H1 (cell line): ENCODE results near the gene UBE2D4. TPM values are rescaled to one million over a fixed set of nuclear protein-coding genes. Genes with fewer than 3 reads are reported as not detected.

Source experiments
- ASH2L ChIP-seq: fragments of 200-600, 300-600 bp; sonication (generic); IDR thresholded peaks from one replicate; pipeline ENCODE4 v1.7.1; 2017; ENCODE audit warnings: low read length
- BRCA1 ChIP-seq: IDR thresholded peaks from 2 replicates; pipeline ENCODE4 v1.6.1; 2012; ENCODE audit warnings: low read depth, low read length, improper control_type of control experiment
- CTBP2 ChIP-seq: IDR thresholded peaks from 2 replicates; pipeline ENCODE4 v1.7.0; 2011; ENCODE audit warnings: borderline replicate concordance, mild to moderate bottlenecking, moderate library complexity, mixed read lengths, low read length; ENCODE audit not compliant: insufficient read depth, insufficient read length
- E2F6 ChIP-seq: IDR thresholded peaks from 2 replicates; pipeline ENCODE4 v1.6.1; 2012; ENCODE audit warnings: inconsistent platforms
- EGR1 ChIP-seq: IDR thresholded peaks from 2 replicates; pipeline ENCODE4 v1.6.1; 2011; ENCODE audit warnings: low read depth, low read length, borderline replicate concordance
- EZH2 ChIP-seq: fragments of 200-600 bp; sonication (generic); IDR thresholded peaks from 2 replicates; pipeline ENCODE4 v1.7.1; 2012; ENCODE audit warnings: low read depth, mild to moderate bottlenecking, moderate library complexity, low read length, inconsistent platforms; ENCODE audit not compliant: severe bottlenecking
- FOSL1 ChIP-seq: IDR thresholded peaks from 2 replicates; pipeline ENCODE4 v1.6.1; 2011; ENCODE audit warnings: mild to moderate bottlenecking, low read depth, low read length, moderate library complexity; ENCODE audit not compliant: insufficient read depth
- GABPA ChIP-seq: IDR thresholded peaks from 2 replicates; pipeline ENCODE4 v1.6.1; 2011; ENCODE audit warnings: mild to moderate bottlenecking, low read length, moderate library complexity, borderline replicate concordance; ENCODE audit not compliant: insufficient read depth
- HDAC2 ChIP-seq, 2 experiments: fragments of 300-600 bp in 1 of 2; sonication (generic) in 1 of 2; IDR thresholded peaks; 2 replicates each; pipeline ENCODE4 v1.6.1; 2011 to 2012; ENCODE audit warnings: low read depth in 2 of 2, low read length in 2 of 2, mild to moderate bottlenecking in 2 of 2, moderate library complexity in 2 of 2, borderline replicate concordance in 1 of 2, inconsistent platforms in 1 of 2
- JUN ChIP-seq: IDR thresholded peaks from 2 replicates; pipeline ENCODE4 v1.6.1; 2011; ENCODE audit warnings: low read depth, mild to moderate bottlenecking, improper control_type of control experiment, low read length
- KDM4A ChIP-seq: IDR thresholded peaks from one replicate; pipeline ENCODE4 v1.7.1; 2012; ENCODE audit warnings: low read depth, mild to moderate bottlenecking, moderate library complexity, low read length, inconsistent platforms; ENCODE audit not compliant: severe bottlenecking
- MAX ChIP-seq: IDR thresholded peaks from 2 replicates; pipeline ENCODE4 v1.6.1; 2012; ENCODE audit warnings: inconsistent platforms
- NRF1 ChIP-seq: IDR thresholded peaks from 2 replicates; pipeline ENCODE4 v1.6.1; 2011; ENCODE audit warnings: mild to moderate bottlenecking, low read depth, low read length, improper control_type of control experiment
- POLR2A ChIP-seq, 2 experiments: IDR thresholded peaks; 1 replicate in 1 of 2; 2 replicates in 1 of 2; pipeline ENCODE4 v1.6.1; 2011; ENCODE audit warnings: low read depth in 2 of 2, low read length in 2 of 2, mild to moderate bottlenecking in 2 of 2; ENCODE audit errors: control extremely low read depth in 1 of 2
- POLR2AphosphoS5 ChIP-seq: IDR thresholded peaks from 2 replicates; pipeline ENCODE4 v1.6.1; 2011; ENCODE audit warnings: low read depth, low read length
- RBBP5 ChIP-seq: IDR thresholded peaks from 2 replicates; pipeline ENCODE4 v1.7.1; 2012; ENCODE audit warnings: low read depth, mild to moderate bottlenecking, inconsistent platforms, low read length, moderate library complexity, borderline replicate concordance
- RNF2 ChIP-seq: fragments of 200-900, 300-1000 bp; sonication (generic); IDR thresholded peaks from 2 replicates; pipeline ENCODE4 v1.7.1; 2016; ENCODE audit warnings: borderline replicate concordance, low read depth, mild to moderate bottlenecking, antibody characterized with exemption, low read length; ENCODE audit not compliant: poor library complexity, severe bottlenecking; ENCODE audit errors: missing control alignments
- RXRA ChIP-seq: IDR thresholded peaks from 2 replicates; pipeline ENCODE4 v1.6.1; 2011; ENCODE audit warnings: low read depth, mild to moderate bottlenecking, low read length, moderate library complexity; ENCODE audit not compliant: insufficient read depth
- SRF ChIP-seq: IDR thresholded peaks from 2 replicates; pipeline ENCODE4 v1.6.1; 2011; ENCODE audit warnings: mild to moderate bottlenecking, low read depth, low read length, moderate library complexity
- SUZ12 ChIP-seq: fragments of 200-600 bp; sonication (generic); IDR thresholded peaks from 2 replicates; pipeline ENCODE4 v1.6.1; 2012; ENCODE audit warnings: mild to moderate bottlenecking, inconsistent platforms, low read length, moderate library complexity, mixed read lengths
- TCF12 ChIP-seq: IDR thresholded peaks from 2 replicates; pipeline ENCODE4 v1.6.1; 2011; ENCODE audit warnings: low read depth, mild to moderate bottlenecking, low read length
- TEAD4 ChIP-seq: IDR thresholded peaks from 2 replicates; pipeline ENCODE4 v1.6.1; 2012; ENCODE audit warnings: low read depth, low read length, inconsistent platforms, mixed read lengths
- polyA plus RNA-seq, 7 experiments: library from polyadenylated mRNA; depleted of rRNA in 3 of 7; stranded (reverse) in 5 of 7; unstranded in 2 of 7; fragments of >200 nt in 5 of 7; fragments of 200-250 nt in 2 of 7; gene quantifications; 1 replicate in 5 of 7; 2 replicates in 1 of 7; 4 replicates in 1 of 7; pipeline versions ENCODE4 v1.2.1 to v1.2.3, GENCODE V29; 2011 to 2013; ENCODE audit warnings: missing spikeins in 2 of 7, mixed read lengths in 2 of 7
- total RNA-seq: library from RNA; stranded (reverse); fragmentation: NEBNext Ultra II Directional; extraction: Animal tissue kit (Norgen Biotek cat#: 25700); gene quantifications from 2 replicates; pipeline ENCODE4 v1.2.1, GENCODE V29; 2021

Gene UBE2D4
- total and polyA plus RNA-seq, 2 of the 8 experiments (the other 6 are each of a cell fraction or from before 2014, with no cell fraction given): 3.4 to 9.4 TPM

DNA sequence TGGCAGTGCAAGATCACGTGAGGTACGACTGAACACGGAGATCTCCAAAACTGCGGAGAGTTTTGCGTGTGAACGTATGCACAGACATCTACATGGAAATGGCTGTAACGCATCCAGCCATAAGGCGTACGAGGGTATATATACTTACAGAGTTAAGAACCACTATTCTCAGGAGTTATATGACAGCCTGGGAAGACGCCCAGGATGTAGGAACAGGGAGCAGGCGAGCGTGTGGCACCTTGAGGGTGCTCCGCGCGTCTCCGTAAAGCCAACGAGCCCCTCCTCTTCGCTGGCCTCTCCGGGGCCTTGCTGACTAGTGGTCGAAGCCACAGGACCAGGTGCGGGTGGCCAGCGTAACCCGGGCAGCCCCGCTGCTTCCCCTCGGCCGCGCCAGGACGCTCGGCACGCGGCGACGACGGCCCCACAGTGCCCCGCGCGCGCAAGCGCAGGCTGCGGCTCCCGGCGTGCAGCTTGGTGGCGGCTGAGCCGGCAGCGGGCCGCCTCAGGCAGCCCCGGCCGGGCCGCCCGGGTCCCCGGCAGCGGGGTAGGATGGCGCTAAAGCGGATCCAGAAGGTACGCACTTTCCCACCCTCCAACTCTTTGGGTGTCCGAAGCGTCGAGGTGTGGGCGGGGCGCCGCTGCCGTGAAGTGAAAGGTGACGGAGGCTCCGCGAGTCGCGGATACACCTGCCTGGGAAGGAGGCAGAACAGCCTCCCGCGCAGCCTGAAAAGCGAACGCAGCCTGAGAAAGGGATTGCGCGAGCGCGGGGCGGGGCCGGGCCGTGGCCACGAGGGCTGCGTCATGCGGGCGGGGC is at the start of gene UBE2D4 (continued):
- TF ChIP-seq MAX (peak; percentile 96), RBBP5 (0 out of 2 replicates have a peak, but pooled peaks have one; percentile 44), RXRA (no peak), POLR2A (IDR thresholded peaks at IDR 0.05; ENCODE audit: control extremely low read depth in 1 of 2, low read depth in 2 of 2, low read length in 2 of 2) (peak; percentile 38 to 45; a peak in 2 of 3 replicates), FOSL1 (no peak), EGR1 (no peak), RNF2 (peak; percentile 62), JUN (no peak), KDM4A (peak; percentile 76), SUZ12 (peak; percentile 36; the same call in 1 of the 2 replicates), NRF1 (peak; percentile 58), EZH2 (peak; percentile 38), E2F6 (peak; percentile 90), BRCA1 (no peak), GABPA (no peak), ASH2L (peak; percentile 76), SRF (no peak), HDAC2 (IDR thresholded peaks at IDR 0.05; ENCODE audit: borderline replicate concordance in 1 of 2, low read depth in 2 of 2, low read length in 2 of 2) (0 out of 4 replicates have a peak, but pooled peaks of 1 of the 2 experiments have one; percentile 47), POLR2AphosphoS5 (0 out of 2 replicates have a peak, but pooled peaks have one; percentile 25), CTBP2 (no peak), TEAD4 (no peak), TCF12 (no peak)
